Ureter (tissue), 1 donor: ENCODE results near the gene STAT3. TPM values are rescaled to one million over a fixed set of nuclear protein-coding genes. Genes with fewer than 3 reads are reported as not detected.
"Not testable (repeated sequence)": the region's sequence is repeated elsewhere in the genome, so short reads cannot be mapped to it uniquely, and the experiment has no call there.

Experiments
- DNase-seq: peaks from one replicate; pipeline ENCODE4 v3.0.0-alpha.2; 2020; ENCODE audit warnings: low spot score
- total RNA-seq: library from RNA; stranded (reverse); gene quantifications from one replicate; pipeline ENCODE4 v1.2.4, GENCODE V29; 2023
- donor health status: DM: yes; HTN: yes; CAD: no.

Gene STAT3
- total RNA-seq, 1 donor from 2014 or later = 295 TPM

DNA sequence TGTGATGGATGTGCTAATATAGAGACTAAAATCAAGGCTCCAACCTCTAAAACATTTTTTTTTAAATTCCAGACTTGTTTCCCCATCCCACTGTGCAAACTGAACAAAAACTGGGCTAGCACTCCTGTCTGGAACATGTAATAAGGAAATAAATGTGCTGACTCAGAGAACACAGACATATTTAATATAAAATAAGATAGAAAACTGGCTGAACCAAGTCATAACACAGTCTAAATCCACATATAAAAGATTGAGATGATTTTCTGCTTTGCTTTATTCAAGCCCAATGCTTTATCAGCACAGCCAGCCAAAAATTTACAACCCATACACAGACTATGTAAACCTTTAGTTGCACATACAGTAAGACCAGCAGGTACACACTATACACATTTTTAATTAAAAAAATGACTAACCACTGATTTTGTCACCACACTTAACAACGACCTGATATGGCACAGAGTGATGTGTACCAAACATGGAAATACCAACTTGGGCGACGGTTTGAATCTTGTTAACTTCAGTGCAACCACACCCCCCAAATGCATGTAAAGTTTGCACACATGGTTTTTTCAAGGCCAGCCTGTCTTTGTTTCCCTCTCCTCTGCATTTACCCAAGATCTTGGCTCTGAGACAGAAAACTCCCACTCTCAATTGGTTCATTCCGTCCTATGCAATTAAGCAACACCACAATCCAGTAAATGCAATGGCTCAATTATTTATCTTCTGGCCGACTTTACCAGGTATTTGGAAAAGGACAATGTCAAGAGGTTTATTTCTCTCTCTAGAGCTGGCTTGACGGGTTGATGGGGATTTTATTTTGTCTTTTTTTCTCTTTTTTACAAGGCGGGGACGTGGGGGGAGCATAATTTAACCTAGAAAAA is 1.2 kb downstream of the STAT3 start:
- DNase-seq = no peak

DNA sequence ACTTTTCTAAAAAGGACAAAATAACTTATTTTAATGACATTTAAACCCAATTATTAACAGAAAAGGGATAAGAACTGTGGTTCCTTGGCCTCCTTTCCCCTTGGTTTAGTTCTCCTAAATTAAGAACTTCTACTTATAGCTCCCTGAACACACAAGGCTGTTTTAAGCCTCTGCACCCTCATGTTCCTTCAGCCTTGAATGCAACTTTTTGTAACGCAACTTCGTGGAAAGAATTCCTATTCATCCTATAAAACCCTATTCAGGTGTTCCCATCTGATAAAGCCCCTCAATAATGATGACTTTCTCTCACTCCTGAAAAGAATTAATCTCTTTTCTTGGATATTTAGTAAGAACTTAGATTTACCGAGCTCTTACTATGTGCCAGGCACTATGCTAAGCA is 6.3 kb downstream of the STAT3 start:
- no peak for DNase-seq

DNA sequence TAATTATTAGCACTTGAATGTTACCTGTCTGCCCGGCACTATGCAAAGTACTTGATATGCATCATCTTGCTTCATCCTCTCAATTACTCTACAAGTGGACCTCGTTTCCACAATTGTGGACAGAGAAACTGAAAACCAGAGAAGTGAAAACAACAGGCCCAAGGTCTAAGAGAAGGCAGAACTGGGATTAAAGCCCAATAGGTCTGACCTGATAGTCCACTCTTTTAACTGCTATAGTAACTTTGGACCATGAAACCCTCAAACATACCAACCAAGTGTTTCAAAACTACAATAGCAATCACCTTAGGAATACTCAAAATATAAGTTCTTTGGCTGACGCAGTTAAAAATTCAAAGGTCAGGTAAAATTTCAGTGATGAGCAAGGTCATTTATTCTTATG is 7.3 kb downstream of the STAT3 start:
- no peak for DNase-seq

DNA sequence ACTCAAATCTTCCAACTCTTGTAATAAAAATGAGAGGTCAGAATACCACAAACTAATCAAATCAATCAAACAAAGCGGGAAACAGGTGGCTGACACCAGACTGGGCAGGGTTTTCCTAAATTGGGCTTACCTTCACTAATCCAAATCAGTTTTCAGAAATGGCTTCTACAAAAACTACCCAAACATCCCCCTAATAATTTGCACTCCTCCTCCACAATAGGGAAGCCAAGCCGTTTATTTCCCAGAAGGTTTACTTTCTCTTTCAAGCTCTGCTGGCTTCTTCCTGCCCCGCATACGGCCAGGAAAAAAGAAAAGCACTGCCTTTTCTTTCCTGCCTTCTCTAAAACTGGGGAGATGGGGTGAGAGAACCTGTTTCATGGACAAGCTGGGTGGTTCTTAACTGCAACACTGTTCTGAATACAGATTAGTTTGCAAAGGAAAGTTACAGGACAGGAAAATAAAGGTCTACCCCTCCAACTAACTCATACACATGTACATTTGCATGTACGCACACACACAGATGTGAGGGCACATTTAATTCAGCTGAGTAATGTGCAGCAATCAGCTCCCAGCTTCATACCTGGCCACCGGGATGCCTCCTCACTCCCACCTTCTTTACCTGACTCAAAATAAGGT is 9.2 kb downstream of the STAT3 start:
- no peak for DNase-seq

DNA sequence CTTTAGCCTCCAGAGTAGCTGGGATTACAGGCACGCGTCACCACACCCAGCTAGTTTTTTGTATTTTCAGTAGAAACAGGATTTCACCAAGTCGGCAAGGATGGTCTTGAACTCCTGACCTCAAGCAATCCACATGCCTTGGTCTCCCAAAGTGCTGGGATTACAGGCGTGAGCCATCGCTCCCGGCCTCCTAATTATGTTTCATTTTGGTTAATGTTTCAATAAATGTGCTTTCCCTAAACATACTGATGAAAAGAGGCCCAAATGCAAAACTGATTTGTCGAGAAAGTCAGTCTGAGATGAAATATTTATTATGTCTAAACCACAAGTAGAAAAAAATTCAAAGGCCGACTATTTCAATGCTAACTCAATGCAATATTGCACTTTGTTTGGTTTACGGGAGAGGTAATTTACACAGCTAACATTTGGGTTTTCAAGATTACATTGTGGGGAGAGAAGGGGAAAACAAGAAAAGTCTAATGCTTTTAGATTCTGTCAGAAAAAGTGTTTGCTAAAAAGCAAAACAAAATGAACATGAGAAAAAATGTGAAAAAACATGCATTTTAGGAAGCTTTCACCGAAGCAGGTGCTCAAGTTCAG is 9.8 kb downstream of the STAT3 start:
- no peak for DNase-seq

DNA sequence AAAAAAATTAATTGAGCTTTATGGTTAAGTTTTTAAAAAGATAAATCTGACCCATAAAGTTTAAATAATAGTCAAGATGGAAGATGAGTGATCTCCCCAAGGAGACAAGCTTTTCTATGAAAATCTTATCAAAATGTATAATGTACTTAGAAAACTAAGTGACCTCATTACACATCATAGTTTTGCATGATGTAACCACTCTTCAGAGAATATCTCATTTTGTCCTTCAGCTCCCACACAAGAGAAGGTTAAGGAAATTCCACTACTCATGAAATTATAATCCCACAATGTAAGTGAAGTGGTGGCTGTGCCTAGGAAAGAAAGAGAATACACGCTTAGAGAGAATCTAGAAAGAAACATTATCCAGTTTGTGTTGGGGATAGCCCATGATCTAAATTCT is 14.3 kb downstream of the STAT3 start:
- DNase-seq = no peak

DNA sequence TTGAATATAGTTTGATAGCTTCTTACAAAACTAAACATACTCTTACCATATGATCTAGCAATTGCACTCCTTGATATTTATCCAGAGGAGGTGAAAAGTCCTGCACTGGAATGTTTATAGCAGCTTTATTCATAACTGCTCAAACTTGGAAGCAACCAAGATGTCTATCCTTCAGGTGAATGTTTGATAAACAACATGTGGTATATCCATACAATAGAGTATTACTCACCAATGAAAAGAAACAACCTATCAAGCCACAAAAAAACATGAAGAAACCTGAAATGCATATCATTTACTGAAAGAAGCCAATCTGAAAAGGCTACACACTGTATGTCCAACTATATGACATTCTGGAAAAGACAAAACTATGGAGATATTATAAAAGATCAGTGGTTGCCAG is 16.1 kb downstream of the STAT3 start:
- DNase-seq = no peak

DNA sequence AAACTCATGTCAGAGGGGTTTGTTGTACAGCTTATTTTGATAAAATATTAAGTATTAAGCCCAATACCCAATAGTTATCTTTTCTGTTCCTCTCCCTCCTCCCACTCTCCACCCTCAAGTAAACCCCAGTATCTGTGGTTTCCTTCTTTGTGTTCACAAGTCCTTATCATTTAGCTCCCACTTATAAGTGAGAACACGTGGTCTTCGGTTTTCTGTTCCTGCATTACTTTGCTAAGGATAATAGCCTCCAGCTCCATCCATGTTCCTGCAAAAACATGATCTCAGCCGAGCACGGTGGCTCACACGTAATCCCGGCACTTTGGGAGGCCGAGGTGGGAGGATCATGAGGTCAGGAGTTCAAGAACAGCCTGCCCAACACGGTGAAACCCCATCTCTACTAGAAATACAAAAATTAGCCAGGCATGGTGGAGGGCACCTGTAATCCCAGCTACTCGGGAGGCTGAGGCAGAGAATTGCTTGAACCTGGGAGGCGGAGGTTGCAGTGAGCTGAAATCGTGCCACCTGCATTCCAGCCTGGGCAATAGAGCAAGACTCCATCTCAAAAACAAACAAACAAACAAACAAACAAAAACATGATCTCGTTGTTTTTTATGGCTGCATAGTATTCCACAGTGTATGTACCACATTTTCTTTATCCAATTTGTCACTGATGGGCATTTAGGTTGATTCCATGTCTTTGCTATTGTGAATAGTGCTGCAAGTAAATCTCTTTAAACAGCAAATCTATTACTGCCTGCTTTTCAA is 19.3 kb downstream of the STAT3 start:
- DNase-seq = not testable (repeated sequence)

DNA sequence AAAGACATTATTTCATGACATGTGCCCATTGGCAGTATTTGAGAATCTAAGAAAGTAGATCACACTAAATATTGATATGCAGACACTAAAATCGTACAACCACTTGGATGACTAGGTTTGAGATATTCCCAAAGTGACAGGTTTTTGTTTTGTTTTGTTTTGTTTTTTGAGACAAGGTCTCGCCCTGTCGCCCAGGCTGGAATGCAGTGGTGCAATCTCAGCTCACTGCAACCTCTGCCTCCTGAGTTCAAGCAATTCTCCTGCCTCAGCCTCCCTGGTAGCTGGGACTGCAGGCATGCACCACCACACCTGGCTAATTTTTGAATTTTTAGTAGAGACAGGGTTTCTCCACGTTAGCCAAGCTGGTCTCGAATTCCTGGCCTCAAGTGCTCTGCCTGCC is 19.9 kb downstream of the STAT3 start:
- not testable (repeated sequence) for DNase-seq

DNA sequence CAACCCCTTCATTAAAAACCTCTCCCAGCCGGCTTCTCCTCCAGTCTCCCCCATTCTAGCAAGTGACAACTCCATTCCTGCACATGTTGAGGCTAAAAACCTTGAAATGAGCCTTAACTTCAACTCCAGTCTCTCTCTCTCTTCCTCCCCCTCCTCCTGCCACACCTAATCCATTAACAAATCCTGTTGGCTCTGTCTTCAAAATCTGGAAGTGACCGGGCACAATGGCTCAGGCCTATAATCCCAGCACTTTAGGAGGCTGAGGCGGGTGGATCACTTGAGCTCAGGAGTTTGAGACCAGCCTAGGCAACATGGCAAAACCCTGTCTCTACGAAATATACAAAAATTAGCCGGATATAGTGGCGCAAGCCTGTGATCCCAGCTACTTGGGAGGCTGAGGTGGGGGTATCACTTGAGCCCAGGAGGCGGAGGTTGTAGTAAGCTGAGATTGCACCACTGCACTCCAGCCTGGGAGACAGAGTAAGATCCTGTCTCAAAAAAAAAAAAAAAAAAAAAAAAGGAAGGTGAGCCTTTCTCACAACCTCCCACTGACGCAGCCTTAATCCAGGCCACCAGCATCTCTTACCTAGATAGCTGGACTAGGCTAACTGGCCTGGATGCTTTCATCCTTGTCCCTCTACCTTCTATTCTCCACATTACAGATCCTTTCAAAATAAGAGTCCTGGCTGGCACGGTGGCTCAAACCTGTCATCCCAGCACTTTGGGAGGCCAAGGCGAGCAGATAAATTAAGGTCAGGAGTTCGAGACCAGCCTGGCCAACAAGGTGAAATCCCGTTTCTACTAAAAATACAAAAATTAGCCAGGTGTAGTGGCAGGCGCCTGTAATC is 21.8 kb downstream of the STAT3 start:
- not testable (repeated sequence) for DNase-seq

DNA sequence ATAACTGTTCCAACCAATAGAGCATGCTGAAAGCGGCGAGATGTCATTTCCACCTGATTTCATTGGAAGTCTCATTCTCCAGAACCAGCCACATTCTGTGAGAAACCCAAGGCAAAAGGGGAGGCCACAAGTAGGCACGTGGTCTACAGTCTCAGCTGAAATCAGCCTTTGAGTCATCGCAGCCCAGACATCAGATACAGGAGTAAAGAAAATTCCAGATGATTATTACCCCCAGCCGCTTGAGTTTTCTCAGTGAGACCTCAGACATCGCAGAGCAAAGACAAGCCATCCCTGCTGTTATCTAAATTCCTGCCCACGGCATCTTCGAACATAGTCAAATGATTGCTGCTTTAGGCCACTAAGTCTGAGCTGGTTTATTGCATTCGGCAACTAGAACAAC is 23.1 kb downstream of the STAT3 start:
- DNase-seq = no peak

DNA sequence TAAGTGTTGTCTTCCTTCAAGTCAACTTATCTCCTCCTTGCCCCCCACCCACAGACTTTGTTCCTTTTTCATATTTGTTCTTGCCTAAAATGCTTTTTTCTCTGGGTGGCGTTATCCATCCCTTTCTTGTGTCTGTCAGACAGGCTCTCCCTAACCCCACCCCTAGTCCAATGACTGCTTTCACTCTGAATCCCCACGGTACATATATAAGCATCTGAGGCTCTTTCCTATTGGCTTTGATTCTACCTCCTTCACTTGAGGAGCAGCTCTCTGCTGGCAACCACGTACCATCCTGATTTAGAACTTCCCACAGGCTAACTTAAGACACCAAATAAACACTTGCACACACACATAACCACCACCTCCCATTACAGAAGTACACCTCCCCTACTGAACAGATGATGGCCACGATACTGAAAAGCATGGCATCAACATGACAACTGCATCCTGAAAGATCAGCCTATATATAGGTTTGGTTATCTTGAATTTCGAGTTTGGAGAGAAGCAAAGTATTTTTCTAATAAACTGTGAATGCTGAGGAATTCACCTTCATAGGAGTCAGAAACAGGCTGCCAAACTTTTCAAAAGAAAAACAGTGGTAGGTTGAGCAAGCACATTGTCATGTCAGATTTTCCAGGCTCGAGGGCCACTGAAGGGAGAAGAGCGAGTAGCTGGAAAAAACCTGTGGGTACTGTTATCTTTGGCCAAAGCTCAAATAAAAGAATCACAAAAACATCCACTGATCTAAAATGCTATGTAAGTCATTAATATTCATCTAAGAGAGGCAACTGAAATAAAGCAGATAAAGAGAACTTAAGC is 24.3 kb downstream of the STAT3 start:
- DNase-seq = no peak

DNA sequence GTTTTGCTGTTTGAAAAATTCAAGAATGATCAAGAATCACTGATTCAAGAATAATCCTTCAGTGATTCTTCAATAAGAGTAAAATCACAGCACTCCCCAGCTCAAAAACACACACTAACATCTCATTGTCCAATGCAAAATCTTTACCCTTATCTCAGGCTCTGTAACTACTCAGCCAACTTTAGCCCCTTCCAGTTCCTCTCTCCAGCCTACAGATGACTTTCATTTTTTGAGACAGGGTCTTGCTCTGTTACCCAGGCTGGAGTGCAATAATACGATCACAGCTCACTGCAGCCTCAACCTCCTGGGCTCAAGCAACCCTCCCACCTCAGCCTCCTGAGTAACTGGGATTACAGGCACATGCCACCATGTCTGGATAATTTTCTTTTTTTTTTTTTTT is 25.0 kb downstream of the STAT3 start:
- no peak for DNase-seq

DNA sequence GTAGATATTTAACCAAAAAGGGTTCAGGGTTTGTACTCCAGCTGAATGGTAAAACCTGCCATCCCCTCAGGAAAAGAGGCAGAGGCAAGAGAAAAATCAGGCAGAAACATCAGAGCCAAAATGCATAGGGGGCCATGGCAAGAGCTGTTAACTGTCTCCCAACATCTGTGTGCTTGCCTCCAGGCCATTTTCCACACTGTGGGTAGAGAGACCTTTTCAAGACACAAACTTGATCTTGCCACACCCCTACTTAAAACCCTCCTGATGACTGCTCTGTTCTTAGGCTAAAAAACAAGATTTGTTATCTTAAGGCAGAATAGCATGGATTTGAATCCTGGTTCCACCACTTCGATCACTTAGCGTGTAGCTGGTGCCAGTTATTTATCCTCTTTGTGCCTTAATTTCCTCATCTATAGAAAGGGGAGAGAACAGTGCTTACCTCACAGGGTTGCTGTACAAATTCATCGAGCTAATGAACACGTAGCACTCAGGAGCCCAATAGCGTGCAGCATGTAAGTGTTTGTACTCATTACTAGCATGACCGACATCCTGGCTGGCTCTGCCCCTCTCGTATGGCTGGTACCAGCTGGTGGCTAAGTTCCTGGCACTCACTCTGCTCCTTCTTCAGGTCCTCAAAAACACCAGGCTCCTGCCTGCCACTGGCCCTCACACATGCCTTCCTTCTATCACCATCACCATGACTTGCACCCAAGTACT is 25.8 kb downstream of the STAT3 start:
- no peak for DNase-seq

DNA sequence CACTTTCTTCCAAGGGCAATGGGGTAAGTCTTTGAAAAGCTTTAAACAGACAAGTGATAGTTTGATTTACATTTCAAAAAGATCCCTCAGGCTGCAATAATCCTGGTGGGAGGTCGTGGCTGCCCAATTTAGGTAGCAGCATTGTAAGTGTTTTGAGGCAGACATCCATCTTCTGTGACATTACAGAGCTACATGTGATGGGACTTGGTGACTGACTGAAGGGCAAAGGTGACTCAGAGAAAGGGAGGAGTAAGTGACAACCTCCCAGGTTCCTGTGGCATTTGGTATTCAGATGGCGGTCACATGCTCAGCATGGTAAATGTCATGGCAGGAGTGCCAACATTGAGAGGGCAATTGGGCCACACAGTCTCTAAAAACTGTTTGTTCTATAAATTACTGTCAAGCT is 26.5 kb downstream of the STAT3 start:
- no peak for DNase-seq

DNA sequence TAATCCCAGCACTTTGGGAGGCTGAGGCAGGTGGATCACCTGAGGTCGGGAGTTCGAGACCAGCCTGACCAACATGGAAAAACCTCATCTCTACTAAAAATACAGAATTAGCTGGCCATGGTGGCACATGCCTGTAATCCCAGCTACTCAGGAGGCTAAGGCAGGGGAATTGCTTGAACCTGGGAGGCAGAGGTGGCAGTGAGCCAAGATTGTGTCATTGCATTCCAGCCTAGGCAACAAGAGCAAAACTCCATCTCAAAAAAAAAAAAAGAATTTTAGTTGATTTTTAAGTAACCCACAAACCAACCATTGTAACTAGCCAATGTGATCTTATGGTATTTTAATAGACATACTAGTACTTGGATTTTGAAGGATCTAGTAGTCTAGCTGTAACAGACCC is 27.9 kb downstream of the STAT3 start:
- DNase-seq = not testable (repeated sequence)

DNA sequence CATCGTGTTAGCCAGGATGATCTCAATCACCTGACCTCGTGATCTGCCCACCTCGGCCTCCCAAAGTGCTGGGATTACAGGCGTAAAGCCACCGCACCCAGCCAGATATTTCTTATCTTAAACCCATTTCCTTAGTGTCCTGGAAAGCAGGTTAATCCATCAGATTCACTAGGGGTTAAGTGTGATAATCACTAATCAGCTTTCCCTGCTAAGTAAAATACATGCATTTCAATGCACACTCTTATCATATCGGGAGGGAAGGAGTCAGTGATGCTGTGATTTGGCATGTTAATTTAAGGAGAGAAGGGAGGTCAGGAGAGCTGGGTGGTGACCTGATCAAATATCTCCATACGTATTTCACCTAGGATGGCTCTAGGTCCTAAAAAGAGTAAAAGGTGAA is 29.1 kb downstream of the STAT3 start:
- DNase-seq = no peak

DNA sequence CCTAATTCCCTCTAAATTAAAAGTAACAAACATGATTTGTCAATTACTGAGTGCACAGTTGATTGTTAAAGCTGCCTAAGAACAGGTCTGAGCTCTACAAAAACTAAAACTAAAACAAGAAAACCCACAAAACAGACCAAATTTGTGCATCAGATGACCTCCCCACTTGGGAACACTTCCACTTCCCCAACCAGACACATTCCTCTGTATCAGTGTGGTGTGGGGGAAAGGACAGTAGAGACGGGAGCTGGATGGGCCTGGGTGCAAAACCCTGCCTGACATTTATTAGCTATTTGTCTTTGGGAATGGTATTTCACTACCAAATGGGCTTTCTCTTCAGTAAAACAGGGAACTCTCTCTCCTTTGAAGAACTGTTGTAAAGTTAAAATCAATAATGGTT is 29.8 kb downstream of the STAT3 start:
- no peak for DNase-seq

DNA sequence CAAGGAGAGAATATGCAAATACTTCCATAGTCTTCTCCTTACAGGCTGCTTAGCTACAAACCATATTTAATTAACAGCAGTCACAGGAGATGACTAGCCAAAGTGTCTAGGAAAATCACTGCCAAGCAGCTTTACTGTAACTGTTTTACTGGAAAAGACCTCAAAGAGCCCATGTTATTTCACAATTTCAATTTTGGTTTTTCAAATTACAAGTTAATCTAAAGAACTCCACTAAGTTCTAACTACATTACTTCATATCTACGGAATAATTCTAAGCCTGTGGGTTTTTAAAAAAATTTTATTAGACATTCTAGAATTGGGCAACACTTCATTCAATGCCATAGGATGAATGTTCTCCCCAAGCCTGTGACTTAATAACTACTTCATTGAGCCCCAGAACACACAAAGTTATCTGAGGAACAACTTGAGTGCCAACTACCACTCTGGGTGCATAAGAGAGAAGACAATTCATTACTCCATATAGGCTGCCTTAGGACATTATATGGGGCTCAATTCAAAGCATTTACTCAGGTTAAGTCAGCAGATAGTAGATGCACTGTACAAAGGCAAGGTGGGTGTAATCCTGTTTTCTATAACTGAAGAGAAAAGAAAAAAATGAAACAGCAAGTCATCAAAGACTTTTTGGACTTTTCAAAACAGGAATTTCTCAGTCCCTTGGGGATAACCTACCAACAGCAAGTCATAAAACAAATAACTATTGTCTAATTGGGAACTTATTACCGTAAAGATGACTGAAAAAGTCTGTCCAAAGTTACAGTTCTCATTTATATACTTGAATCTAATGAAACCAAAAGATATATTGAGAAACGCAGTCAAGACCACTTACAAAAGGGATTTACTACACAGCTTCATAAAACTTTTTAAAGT is 33.0 kb downstream of the STAT3 start:
- no peak for DNase-seq
